ENCODE measurements around the gene BPNT1.
A peak's percentile ranks its signal among the peaks of the same experiment; 100 is the strongest.
"Not testable (repeated sequence)": the region's sequence is repeated elsewhere in the genome, so short reads cannot be mapped to it uniquely, and the experiment has no call there.

The BPNT1 gene

GRCh38 chr1:220119043-220119512 lies 29.5 kb upstream of the BPNT1 start:
- Histone ChIP-seq H3K4me3 (ENCODE audit: low read length) (no peak overlapping the region), H3K27ac (ENCODE audit: low read depth, low read length) (no peak overlapping the region), H3K4me2 (ENCODE audit: low read length) (no peak overlapping the region), H4K20me1 (ENCODE audit: control insufficient read depth, insufficient read depth, low read depth, low read length) (no peaks in the 10 kb centered on the region), H3K27me3 (ENCODE audit: control insufficient read depth, low read length) (no peaks in the 10 kb centered on the region), H3K9me2 (replicated peaks; ENCODE audit: control insufficient read depth, low read length) (no peaks in the 10 kb centered on the region), H3K36me3 (ENCODE audit: control insufficient read depth, low read length) (peaks cover 42% of the 10 kb centered on the region), H3K4me1 (ENCODE audit: control insufficient read depth, low read length) (0 out of 2 replicates have a peak, but pooled peaks cover 3% of the 10 kb centered on the region), H3K79me2 (ENCODE audit: control insufficient read depth, low read length) (no peaks in the 10 kb centered on the region), H3F3A (ENCODE audit: control insufficient read depth, insufficient read depth) (no peaks in the 10 kb centered on the region), H3K9me3 (ENCODE audit: control insufficient read depth, insufficient read depth, low read length) (no peaks in the 10 kb centered on the region)
- TF ChIP-seq EZH2phosphoT487 (IDR thresholded peaks at IDR 0.05; ENCODE audit: borderline replicate concordance, low read length), result no peak
- TF ChIP-seq CTCF (IDR thresholded peaks at IDR 0.05; ENCODE audit: low read depth, low read length, poor library complexity, severe bottlenecking), result no peak

- Histone ChIP-seq H3K27ac (ENCODE audit: low read depth, low read length) (no peak overlapping the region), H3K9me2 (replicated peaks; ENCODE audit: control insufficient read depth, low read length) (no peaks in the 10 kb centered on the region)
Observed at GRCh38 chr1:220113136-220113695, 23.6 kb upstream of the BPNT1 start.

DNA sequence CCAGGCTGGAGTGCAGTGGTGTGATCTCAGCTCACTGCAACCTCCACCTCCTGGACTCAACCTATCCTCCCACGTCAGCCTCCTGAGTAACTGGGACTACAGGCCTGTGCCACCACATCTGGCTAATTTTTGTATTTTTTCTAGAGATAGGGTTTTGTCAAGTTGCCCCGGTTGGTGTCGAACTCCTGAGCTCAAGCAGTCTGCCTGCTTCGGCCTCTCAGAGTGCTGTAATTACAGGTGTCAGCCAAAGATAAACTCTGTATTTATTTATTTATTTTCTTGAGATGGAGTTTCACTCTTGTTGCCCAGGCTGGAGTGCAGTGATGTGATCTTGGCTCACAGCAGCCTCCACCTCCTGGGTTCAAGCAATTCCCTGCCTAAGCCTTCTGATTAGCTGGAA lies 23.0 kb upstream of the BPNT1 start:
- not testable (repeated sequence) for H3K9me2 ChIP-seq (replicated peaks; ENCODE audit: control insufficient read depth, low read length); H4K20me1 ChIP-seq (ENCODE audit: control insufficient read depth, insufficient read depth, low read depth, low read length); H3K27me3 ChIP-seq (ENCODE audit: control insufficient read depth, low read length); H3K79me2 ChIP-seq (ENCODE audit: control insufficient read depth, low read length); H3K4me2 ChIP-seq (ENCODE audit: low read length); H3K27ac ChIP-seq (ENCODE audit: low read depth, low read length); H3K9me3 ChIP-seq (ENCODE audit: control insufficient read depth, insufficient read depth, low read length); H3K4me3 ChIP-seq (ENCODE audit: low read length); H3F3A ChIP-seq (ENCODE audit: control insufficient read depth, insufficient read depth); H3K4me1 ChIP-seq (ENCODE audit: control insufficient read depth, low read length)
- peaks cover 69% of the 10 kb centered on the region for H3K36me3 ChIP-seq (ENCODE audit: control insufficient read depth, low read length)

More at GRCh38 chr1:220113136-220113695, 23.6 kb upstream of the BPNT1 start:
- H3K4me1 ChIP-seq (ENCODE audit: control insufficient read depth, low read length), result no peaks in the 10 kb centered on the region
- H3K36me3 ChIP-seq (ENCODE audit: control insufficient read depth, low read length), result peaks cover 70% of the 10 kb centered on the region
- TF ChIP-seq EZH2phosphoT487 (IDR thresholded peaks at IDR 0.05; ENCODE audit: borderline replicate concordance, low read length) (no peak), CTCF (IDR thresholded peaks at IDR 0.05; ENCODE audit: low read depth, low read length, poor library complexity, severe bottlenecking) (peak; percentile 71)
- no peaks in the 10 kb centered on the region for H3F3A ChIP-seq (ENCODE audit: control insufficient read depth, insufficient read depth)
- H3K4me3 ChIP-seq (ENCODE audit: low read length), result no peak overlapping the region
- H3K27me3 ChIP-seq (ENCODE audit: control insufficient read depth, low read length), result no peaks in the 10 kb centered on the region
- no peak overlapping the region for H3K4me2 ChIP-seq (ENCODE audit: low read length)
- no peaks in the 10 kb centered on the region for H4K20me1 ChIP-seq (ENCODE audit: control insufficient read depth, insufficient read depth, low read depth, low read length)
- H3K9me3 ChIP-seq (ENCODE audit: control insufficient read depth, insufficient read depth, low read length), result no peaks in the 10 kb centered on the region
- no peaks in the 10 kb centered on the region for H3K79me2 ChIP-seq (ENCODE audit: control insufficient read depth, low read length)

DNA sequence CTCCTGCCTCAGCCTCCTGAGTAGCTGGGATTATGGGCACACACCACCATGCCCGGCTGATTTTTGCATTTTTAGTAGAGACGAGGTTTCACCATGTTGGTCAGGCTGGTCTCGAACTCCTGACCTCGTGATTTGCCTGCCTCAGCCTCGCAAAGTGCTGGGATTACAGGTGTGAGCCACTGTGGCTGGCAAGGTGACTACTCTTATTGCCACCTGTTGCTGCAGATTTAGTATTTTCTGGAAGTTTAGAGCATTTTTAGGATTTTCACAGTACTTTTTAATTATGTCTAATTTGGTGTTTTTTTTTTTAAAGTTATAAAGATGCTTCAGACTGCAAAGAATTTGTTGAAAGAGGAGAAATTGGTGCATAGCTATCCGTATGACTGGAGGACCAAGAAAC lies 20.9 kb upstream of the BPNT1 start:
- peaks cover 71% of the 10 kb centered on the region for H3K36me3 ChIP-seq (ENCODE audit: control insufficient read depth, low read length)
- not testable (repeated sequence) for H3K9me2 ChIP-seq (replicated peaks; ENCODE audit: control insufficient read depth, low read length); H3F3A ChIP-seq (ENCODE audit: control insufficient read depth, insufficient read depth); H3K4me2 ChIP-seq (ENCODE audit: low read length); H3K4me3 ChIP-seq (ENCODE audit: low read length); H3K27me3 ChIP-seq (ENCODE audit: control insufficient read depth, low read length); H3K27ac ChIP-seq (ENCODE audit: low read depth, low read length); H4K20me1 ChIP-seq (ENCODE audit: control insufficient read depth, insufficient read depth, low read depth, low read length); H3K79me2 ChIP-seq (ENCODE audit: control insufficient read depth, low read length); H3K9me3 ChIP-seq (ENCODE audit: control insufficient read depth, insufficient read depth, low read length); H3K4me1 ChIP-seq (ENCODE audit: control insufficient read depth, low read length)
